Coronary artery (tissue), 2 donors: ENCODE data around the gene SNX2.

ENCODE experiments used
- DNase-seq: peaks from one replicate; pipeline ENCODE4 v3.0.0-alpha.2; 2017; ENCODE audit warnings: low spot score
- H3K27ac ChIP-seq, 2 donors: fragments of 200-600 bp; sonication (generic); one replicate each; pipeline ENCODE4 v1.5.1; 2016 to 2019
- H3K4me3 ChIP-seq: fragments of 200-600 bp; sonication (generic); 2 replicates; pipeline ENCODE4 v1.5.1; 2016; ENCODE audit warnings: mild to moderate bottlenecking, moderate library complexity
- CTCF ChIP-seq: fragments of 200-600 bp; sonication (generic); IDR thresholded peaks from one replicate; pipeline ENCODE4 v1.5.1; 2019; ENCODE audit warnings: antibody characterized with exemption

SNX2 gene

GRCh38 chr5:122810405-122810804 is 35.5 kb downstream of the SNX2 start:
- Histone ChIP-seq H3K27ac (no peak overlapping the region), H3K4me3 (no peak overlapping the region)
- no peak for TF ChIP-seq CTCF
- DNase-seq: no peak

GRCh38 chr5:122815218-122815767 is 40.4 kb downstream of the SNX2 start:
- no peak for DNase-seq
- no peak for TF ChIP-seq CTCF
- Histone ChIP-seq H3K27ac (no peak overlapping the region), H3K4me3 (no peak overlapping the region)

- H3K4me3 ChIP-seq: no peak overlapping the region
- no peak overlapping the region for H3K27ac ChIP-seq
- no peak for DNase-seq
- no peak for TF ChIP-seq CTCF
Observed at GRCh38 chr5:122816756-122817155, 41.9 kb downstream of the SNX2 start.

GRCh38 chr5:122831984-122832383 is 57.1 kb downstream of the SNX2 start:
- no peak for TF ChIP-seq CTCF

GRCh38 chr5:122835681-122836080 is 60.8 kb downstream of the SNX2 start:
- Histone ChIP-seq H3K27ac (no peak overlapping the region), H3K4me3 (no peak overlapping the region)
- no peak for DNase-seq
- TF ChIP-seq CTCF: no peak

More at GRCh38 chr5:122831984-122832383, 57.1 kb downstream of the SNX2 start:
- H3K27ac ChIP-seq: no peak overlapping the region
- H3K4me3 ChIP-seq: no peak overlapping the region
- no peak for DNase-seq

GRCh38 chr5:122836947-122837346 is 62.1 kb downstream of the SNX2 start:
- TF ChIP-seq CTCF: no peak
- Histone ChIP-seq H3K27ac (no peak overlapping the region), H3K4me3 (no peak overlapping the region)
- DNase-seq: no peak

- no peak overlapping the region for H3K27ac ChIP-seq
- no peak for DNase-seq
- H3K4me3 ChIP-seq: no peak overlapping the region
- no peak for TF ChIP-seq CTCF
Observed at GRCh38 chr5:122839731-122840130, 64.9 kb downstream of the SNX2 start.
